Adrenal gland (tissue), 5 donors: ENCODE data around the gene PLA2G4E.

Experiments used
- POLR2A ChIP-seq, 2 donors: fragments of 450-650 bp; IDR thresholded peaks; one replicate each; pipeline ENCODE4 v1.6.1; 2017; ENCODE audit warnings: antibody characterized with exemption in 2 of 2, mild to moderate bottlenecking in 2 of 2, moderate library complexity in 1 of 2
- TF ChIP-seq, protein P1 (sequence below), 6 experiments: fragments of 450-650 bp in 4 of 6; fragments of 200-600 bp in 2 of 6; sonication (generic) in 1 of 6; IDR thresholded peaks; 1 replicate in 5 of 6; 2 replicates in 1 of 6; pipeline versions ENCODE4 v1.5.1 to v1.8.0; 2016 to 2021; ENCODE audit warnings: antibody characterized with exemption in 6 of 6, mild to moderate bottlenecking in 2 of 6, moderate library complexity in 1 of 6
- donor health status: DM: no; HTN: no; CAD: no.

DNA sequence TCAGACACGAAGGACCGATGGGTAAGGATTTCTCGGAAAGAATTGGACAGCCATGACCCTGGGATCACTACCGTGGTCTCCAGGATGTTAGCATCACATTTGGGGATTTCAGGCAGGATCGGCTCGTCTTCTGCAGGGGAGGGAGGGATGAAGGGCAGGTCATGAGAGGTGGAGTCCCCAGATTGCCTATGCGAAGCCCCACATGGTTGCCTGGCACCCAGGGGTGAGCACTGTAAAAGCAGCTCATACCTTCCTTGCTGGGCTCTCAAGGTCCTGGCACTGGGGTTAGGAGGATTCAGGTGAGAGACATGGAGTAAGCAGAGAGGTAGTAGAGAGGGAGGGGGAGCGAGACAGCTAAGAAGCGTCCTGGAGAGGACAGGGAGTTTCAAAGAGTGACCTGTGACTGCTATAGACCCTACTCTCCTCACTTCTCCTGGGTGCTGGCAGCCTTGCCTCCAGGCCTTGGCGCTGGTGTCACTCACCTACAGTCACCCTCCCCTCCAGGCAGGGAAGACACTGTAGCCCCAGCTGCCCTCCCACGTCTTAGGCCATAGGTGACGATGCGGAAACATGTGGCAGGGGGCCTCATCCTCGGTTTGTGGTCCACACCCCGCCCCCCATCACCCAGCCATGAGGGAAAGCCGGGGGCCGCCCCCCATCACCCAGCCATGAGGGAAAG lies 33.5 kb downstream of the PLA2G4E start:
- TF ChIP-seq, protein P1, sequence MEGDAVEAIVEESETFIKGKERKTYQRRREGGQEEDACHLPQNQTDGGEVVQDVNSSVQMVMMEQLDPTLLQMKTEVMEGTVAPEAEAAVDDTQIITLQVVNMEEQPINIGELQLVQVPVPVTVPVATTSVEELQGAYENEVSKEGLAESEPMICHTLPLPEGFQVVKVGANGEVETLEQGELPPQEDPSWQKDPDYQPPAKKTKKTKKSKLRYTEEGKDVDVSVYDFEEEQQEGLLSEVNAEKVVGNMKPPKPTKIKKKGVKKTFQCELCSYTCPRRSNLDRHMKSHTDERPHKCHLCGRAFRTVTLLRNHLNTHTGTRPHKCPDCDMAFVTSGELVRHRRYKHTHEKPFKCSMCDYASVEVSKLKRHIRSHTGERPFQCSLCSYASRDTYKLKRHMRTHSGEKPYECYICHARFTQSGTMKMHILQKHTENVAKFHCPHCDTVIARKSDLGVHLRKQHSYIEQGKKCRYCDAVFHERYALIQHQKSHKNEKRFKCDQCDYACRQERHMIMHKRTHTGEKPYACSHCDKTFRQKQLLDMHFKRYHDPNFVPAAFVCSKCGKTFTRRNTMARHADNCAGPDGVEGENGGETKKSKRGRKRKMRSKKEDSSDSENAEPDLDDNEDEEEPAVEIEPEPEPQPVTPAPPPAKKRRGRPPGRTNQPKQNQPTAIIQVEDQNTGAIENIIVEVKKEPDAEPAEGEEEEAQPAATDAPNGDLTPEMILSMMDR (IDR thresholded peaks at IDR 0.05), result no peak
- no peak for TF ChIP-seq POLR2A (IDR thresholded peaks at IDR 0.05)
